Endothelial cell of umbilical vein (primary cell): ENCODE data around the gene MAN1A1. TPM values are rescaled to one million over a fixed set of nuclear protein-coding genes. Genes with fewer than 3 reads are reported as not detected.

Source experiments
- BruUV-seq: library from RNA; stranded (reverse); fragments of 400-500 nt; replicated peaks from 2 replicates; lab custom pipeline; 2021; lab: Mats Ljungman, UMichigan
- CTCF ChIA-PET: fragments of 300-600, 350-600 bp; sonication (Branson Sonifier 250); formaldehyde crosslinking; loops from one replicate; lab custom pipeline; 2021; ENCODE audit warnings: antibody characterized with exemption, inconsistent platforms; lab: Charles Lee
- POLR2A ChIA-PET: fragments of 300-600, 350-600 bp; sonication (Branson Sonifier 250); formaldehyde crosslinking; loops from one replicate; lab custom pipeline; 2021; ENCODE audit warnings: antibody characterized with exemption, inconsistent platforms; lab: Charles Lee
- DNase-seq: peaks from one replicate; pipeline ENCODE4 v3.0.0-alpha.2; 2011; ENCODE audit warnings: low read depth, low spot score
- FAIRE-seq: peaks from 2 replicates; lab custom pipeline; 2011; peaks lifted over from hg19 to GRCh38; lab: Jason Lieb, UNC
- H2AFZ ChIP-seq: 2 replicates; pipeline ENCODE4 v1.6.0; 2012; ENCODE audit warnings: low read depth, low read length, control low read depth, inconsistent platforms
- H3K27ac ChIP-seq: 2 replicates; pipeline ENCODE4 v1.5.1; 2011; ENCODE audit warnings: low read depth, mild to moderate bottlenecking, control low read depth, low read length, moderate library complexity; ENCODE audit not compliant: insufficient read depth
- H3K27me3 ChIP-seq, 2 experiments: 2 replicates each; pipeline versions ENCODE4 v1.6.0 to v1.6.1; 2011; ENCODE audit warnings: low read length in 2 of 2, mixed read lengths in 1 of 2; ENCODE audit not compliant: control insufficient read depth in 2 of 2, insufficient read depth in 2 of 2
- H3K36me3 ChIP-seq, 2 experiments: 2 replicates in 1 of 2; 3 replicates in 1 of 2; pipeline ENCODE4 v1.5.1; 2011; ENCODE audit warnings: low read length in 2 of 2, mild to moderate bottlenecking in 1 of 2, moderate library complexity in 1 of 2; ENCODE audit not compliant: control insufficient read depth in 2 of 2, insufficient read depth in 2 of 2; ENCODE audit errors: extremely low read depth in 1 of 2
- H3K4me1 ChIP-seq: 3 replicates; pipeline ENCODE4 v1.5.1; 2011; ENCODE audit warnings: mild to moderate bottlenecking, low read length; ENCODE audit not compliant: control insufficient read depth, insufficient read depth; ENCODE audit errors: extremely low read depth
- H3K4me2 ChIP-seq: 2 replicates; pipeline ENCODE4 v1.6.1; 2011; ENCODE audit warnings: low read length, control low read depth, mixed read lengths; ENCODE audit not compliant: insufficient read depth
- H3K4me3 ChIP-seq, 3 experiments: fragments of 200-600 bp in 1 of 3; sonication (generic), shearing (Covaris generic) in 1 of 3; replicated peaks in 1 of 3; 2 replicates each; pipeline ENCODE4 v1.5.1; 2011 to 2016; ENCODE audit warnings: control low read depth in 3 of 3, low read length in 3 of 3, mild to moderate bottlenecking in 2 of 3, inconsistent platforms in 1 of 3, low read depth in 1 of 3, moderate library complexity in 1 of 3; ENCODE audit not compliant: insufficient read depth in 1 of 3
- H3K79me2 ChIP-seq: 2 replicates; pipeline ENCODE4 v1.6.0; 2012; ENCODE audit warnings: low read length, inconsistent platforms; ENCODE audit not compliant: control insufficient read depth, insufficient read depth
- H3K9ac ChIP-seq: replicated peaks from 2 replicates; pipeline ENCODE3; 2011; ENCODE audit warnings: low read length, control low read depth; ENCODE audit not compliant: insufficient read depth; ENCODE audit errors: extremely low read depth
- H3K9me1 ChIP-seq: replicated peaks from 3 replicates; pipeline ENCODE4 v1.6.0; 2011; ENCODE audit warnings: mild to moderate bottlenecking, low read length; ENCODE audit not compliant: control insufficient read depth, insufficient read depth; ENCODE audit errors: extremely low read depth
- H3K9me3 ChIP-seq: replicated peaks from 2 replicates; pipeline ENCODE4 v1.5.1; 2012; ENCODE audit warnings: low read length, inconsistent platforms; ENCODE audit not compliant: control insufficient read depth, insufficient read depth
- H4K20me1 ChIP-seq: replicated peaks from 2 replicates; pipeline ENCODE3; 2011; ENCODE audit warnings: mild to moderate bottlenecking, low read length; ENCODE audit not compliant: control insufficient read depth, insufficient read depth; ENCODE audit errors: extremely low read depth
- EZH2 ChIP-seq: IDR thresholded peaks from 2 replicates; pipeline ENCODE4 v1.6.1; 2012; ENCODE audit warnings: borderline replicate concordance, low read depth, mild to moderate bottlenecking, moderate library complexity, low read length, inconsistent platforms; ENCODE audit not compliant: severe bottlenecking
- FOS ChIP-seq: IDR thresholded peaks from 2 replicates; pipeline ENCODE4 v1.6.1; 2011; ENCODE audit warnings: mild to moderate bottlenecking, low read length, moderate library complexity, borderline replicate concordance; ENCODE audit not compliant: insufficient read depth
- GATA2 ChIP-seq: IDR thresholded peaks from 2 replicates; pipeline ENCODE4 v1.7.0; 2011; ENCODE audit warnings: low read depth, mild to moderate bottlenecking, moderate library complexity, mixed read lengths, low read length; ENCODE audit not compliant: insufficient read length, insufficient read depth
- JUN ChIP-seq: IDR thresholded peaks from 2 replicates; pipeline ENCODE4 v1.6.1; 2011; ENCODE audit warnings: borderline replicate concordance, low read depth; ENCODE audit not compliant: insufficient read length, insufficient read depth
- MAX ChIP-seq: IDR thresholded peaks from 2 replicates; pipeline ENCODE4 v1.6.1; 2011; ENCODE audit not compliant: insufficient read depth, insufficient read length
- MYC ChIP-seq: IDR thresholded peaks from one replicate; pipeline ENCODE4 v1.6.1; 2011; ENCODE audit warnings: mild to moderate bottlenecking, low read depth, low read length
- POLR2A ChIP-seq: IDR thresholded peaks from 2 replicates; pipeline ENCODE4 v1.6.1; 2012; ENCODE audit warnings: low read depth, mild to moderate bottlenecking, control low read depth, low read length
- POLR2AphosphoS5 ChIP-seq: IDR thresholded peaks from 2 replicates; pipeline ENCODE4 v1.6.1; 2012; ENCODE audit warnings: low read depth, mild to moderate bottlenecking, control low read depth, low read length, moderate library complexity; ENCODE audit not compliant: insufficient read depth
- dilution Hi-C: fragments of 300-500 bp; cut with MboI; formaldehyde crosslinking; loops from one replicate; pipeline ENCODE4 v1.15.0; 2019; ENCODE audit warnings: low sequenced_read_pairs; ENCODE audit not compliant: extremely low pct_ligation_motif_present
- intact Hi-C: fragments of 100-400 bp; cut with micrococcal nuclease; formaldehyde crosslinking; loops from one replicate; pipeline ENCODE4 v1.10.0; 2022
- polyA plus RNA-seq, 4 experiments: library from polyadenylated mRNA; depleted of rRNA in 3 of 4; stranded (reverse) in 3 of 4; unstranded in 1 of 4; fragments of >200 nt; gene quantifications; 2 replicates each; pipeline versions ENCODE4 v1.2.1 to v1.2.3, GENCODE V29; 2011 to 2012; ENCODE audit warnings: missing spikeins in 1 of 4
- total RNA-seq: library from RNA; stranded (reverse); gene quantifications from 2 replicates; pipeline ENCODE4 v1.2.3, GENCODE V29; 2021
- TF ChIP-seq, protein P1 (sequence below), 2 donors: IDR thresholded peaks; 1 replicate in 1 of 2; 2 replicates in 1 of 2; pipeline ENCODE4 v1.5.1; 2011; ENCODE audit warnings: low read length in 2 of 2, mild to moderate bottlenecking in 2 of 2, moderate library complexity in 2 of 2, control low read depth in 1 of 2, inconsistent platforms in 1 of 2, low read depth in 1 of 2; ENCODE audit not compliant: insufficient read depth in 1 of 2; ENCODE audit errors: extremely low read depth in 1 of 2

Gene MAN1A1
- total and polyA plus RNA-seq, 2 donors (not counting 3 experiments of a cell fraction or from before 2014, with no cell fraction given), result 3.3 to 12.9 TPM

DNA sequence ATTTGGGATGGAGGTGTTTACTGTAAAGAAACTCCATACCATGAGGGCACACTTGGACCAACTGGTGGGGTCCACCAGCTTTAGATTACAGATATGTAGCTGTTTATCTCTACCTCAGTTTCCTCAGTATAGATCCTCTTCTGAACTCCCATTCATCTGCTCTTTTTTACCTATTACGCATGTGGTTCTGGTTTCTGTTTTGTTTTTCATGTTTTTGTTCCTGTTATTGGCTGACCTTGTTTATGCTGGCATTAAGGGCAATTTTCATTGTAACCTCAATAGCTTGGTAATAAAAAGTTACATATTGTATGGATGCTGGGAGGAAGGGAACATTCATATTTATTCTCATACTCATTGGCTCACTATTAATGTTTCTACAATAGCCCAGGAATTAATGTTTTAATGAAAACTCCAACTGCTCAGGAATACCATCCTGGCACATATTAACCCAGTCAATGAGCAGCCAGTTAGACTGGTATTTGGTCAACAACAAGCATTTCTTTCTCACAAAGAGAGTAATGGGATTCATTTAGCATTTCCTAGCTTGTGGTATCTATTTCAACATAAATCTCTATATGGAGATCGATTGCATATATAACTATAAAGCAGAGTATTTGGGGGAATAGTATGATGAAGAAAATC lies 187.3 kb downstream of the MAN1A1 start:
- no peak overlapping the region for H3K9ac ChIP-seq
- H3K9me1 ChIP-seq, result no peaks in the 10 kb centered on the region
- H3K36me3 ChIP-seq, result no peaks in the 10 kb centered on the region
- no peak overlapping the region for H3K27ac ChIP-seq
- no peak overlapping the region for H3K4me3 ChIP-seq
- H3K9me3 ChIP-seq, result no peaks in the 10 kb centered on the region
- intact Hi-C loops (no loop called here), dilution Hi-C loops (no loop called here)
- DNase-seq, result no peak
- H3K4me2 ChIP-seq, result no peak overlapping the region
- H3K27me3 ChIP-seq, result peaks cover 4% of the 10 kb centered on the region in 2 experiments
- POLR2A ChIA-PET, result no interaction called here
- H4K20me1 ChIP-seq, result no peaks in the 10 kb centered on the region
- TF ChIP-seq JUN (no peak), POLR2A (no peak), GATA2 (no peak), POLR2AphosphoS5 (no peak)
- BruUV-seq, result no TSS peak
- no peak overlapping the region for H2AFZ ChIP-seq
- CTCF ChIA-PET, result no interaction called here
- no peaks in the 10 kb centered on the region for H3K79me2 ChIP-seq
- H3K4me1 ChIP-seq, result no peaks in the 10 kb centered on the region
- no peak for FAIRE-seq

- Histone ChIP-seq H4K20me1 (no peaks in the 10 kb centered on the region), H3K4me3 (no peak overlapping the region), H3K27me3 (peaks cover 4% of the 10 kb centered on the region in 2 experiments), H3K9ac (no peak overlapping the region), H3K9me3 (no peaks in the 10 kb centered on the region), H3K4me2 (no peak overlapping the region), H3K27ac (no peak overlapping the region), H2AFZ (no peak overlapping the region), H3K4me1 (no peaks in the 10 kb centered on the region), H3K79me2 (no peaks in the 10 kb centered on the region), H3K9me1 (no peaks in the 10 kb centered on the region), H3K36me3 (no peaks in the 10 kb centered on the region)
- ChIA-PET CTCF (interaction anchor here (0.7 kb wide), 1 partner anchor 13 kb away, joined by 4 read pairs; no protein-coding TSS in a partner anchor), POLR2A (no interaction called here)
- intact Hi-C loops, result no loop called here
- DNase-seq, result no peak
- no peak for FAIRE-seq
- BruUV-seq, result no TSS peak
- TF ChIP-seq, protein P1, sequence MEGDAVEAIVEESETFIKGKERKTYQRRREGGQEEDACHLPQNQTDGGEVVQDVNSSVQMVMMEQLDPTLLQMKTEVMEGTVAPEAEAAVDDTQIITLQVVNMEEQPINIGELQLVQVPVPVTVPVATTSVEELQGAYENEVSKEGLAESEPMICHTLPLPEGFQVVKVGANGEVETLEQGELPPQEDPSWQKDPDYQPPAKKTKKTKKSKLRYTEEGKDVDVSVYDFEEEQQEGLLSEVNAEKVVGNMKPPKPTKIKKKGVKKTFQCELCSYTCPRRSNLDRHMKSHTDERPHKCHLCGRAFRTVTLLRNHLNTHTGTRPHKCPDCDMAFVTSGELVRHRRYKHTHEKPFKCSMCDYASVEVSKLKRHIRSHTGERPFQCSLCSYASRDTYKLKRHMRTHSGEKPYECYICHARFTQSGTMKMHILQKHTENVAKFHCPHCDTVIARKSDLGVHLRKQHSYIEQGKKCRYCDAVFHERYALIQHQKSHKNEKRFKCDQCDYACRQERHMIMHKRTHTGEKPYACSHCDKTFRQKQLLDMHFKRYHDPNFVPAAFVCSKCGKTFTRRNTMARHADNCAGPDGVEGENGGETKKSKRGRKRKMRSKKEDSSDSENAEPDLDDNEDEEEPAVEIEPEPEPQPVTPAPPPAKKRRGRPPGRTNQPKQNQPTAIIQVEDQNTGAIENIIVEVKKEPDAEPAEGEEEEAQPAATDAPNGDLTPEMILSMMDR (IDR thresholded peaks at IDR 0.05; ENCODE audit: extremely low read depth in 1 of 2, insufficient read depth in 1 of 2, low read depth in 1 of 2, low read length in 2 of 2), result no peak
- no peak for TF ChIP-seq POLR2A
- TF ChIP-seq GATA2, result no peak
- TF ChIP-seq EZH2, result no peak
- TF ChIP-seq JUN, result no peak
- TF ChIP-seq FOS, result no peak
- TF ChIP-seq POLR2AphosphoS5, result no peak
- no peak for TF ChIP-seq MAX
- no peak for TF ChIP-seq MYC
- dilution Hi-C loops, result no loop called here
Observed at GRCh38 chr6:119161438-119161837, 188.1 kb downstream of the MAN1A1 start.
